Spinal cord (tissue), 10 donors: Measurements from ENCODE around the gene APBB1IP. TPM values are rescaled to one million over a fixed set of nuclear protein-coding genes. Genes with fewer than 3 reads are reported as not detected.
A peak's percentile ranks its signal among the peaks of the same experiment; 100 is the strongest.
"Not testable (repeated sequence)": the region's sequence is repeated elsewhere in the genome, so short reads cannot be mapped to it uniquely, and the experiment has no call there.

Experiments used
- DNase-seq, 6 donors: peaks; one replicate each; pipeline versions ENCODE4 v3.0.0 to v3.0.0-alpha.2; 2013 to 2015; ENCODE audit warnings: low spot score in 6 of 6, low read depth in 4 of 6
- H3K27ac ChIP-seq: one replicate; pipeline ENCODE4 v1.5.1; 2013; ENCODE audit warnings: low read depth, low read length, control low read depth
- H3K27me3 ChIP-seq: one replicate; pipeline ENCODE4 v1.6.1; 2013; ENCODE audit warnings: low read length; ENCODE audit not compliant: control insufficient read depth, insufficient read depth
- H3K36me3 ChIP-seq: one replicate; pipeline ENCODE4 v1.6.1; 2013; ENCODE audit warnings: low read length; ENCODE audit not compliant: control insufficient read depth, insufficient read depth
- H3K4me1 ChIP-seq: one replicate; pipeline ENCODE4 v1.6.1; 2013; ENCODE audit warnings: low read length; ENCODE audit not compliant: control insufficient read depth, insufficient read depth
- H3K4me3 ChIP-seq: one replicate; pipeline ENCODE4 v1.5.1; 2013; ENCODE audit warnings: low read depth, low read length, control low read depth
- H3K9me3 ChIP-seq: one replicate; pipeline ENCODE4 v1.6.1; 2013; ENCODE audit warnings: low read length; ENCODE audit not compliant: control insufficient read depth, insufficient read depth
- WGBS: methylation state at CpG from one replicate; pipeline ENCODE4 v1.1.5; 2013; ENCODE audit warnings: missing lambda C conversion rate; ENCODE audit not compliant: insufficient coverage; 5-methylcytosine and 5-hydroxymethylcytosine counted together
- long read RNA-seq, 4 donors: transcript quantifications; one replicate each; lab custom pipeline, GENCODE V29; 2026
- polyA plus RNA-seq, 2 donors: library from polyadenylated mRNA; unstranded; fragments of 120-200 nt; gene quantifications; one replicate each; pipeline ENCODE4 v1.2.1, GENCODE V29; 2013; ENCODE audit not compliant: insufficient read length in 2 of 2
- total RNA-seq, 2 donors: library from RNA; depleted of rRNA in 1 of 2; stranded (reverse); fragments of 120-200 nt in 1 of 2; fragments of >200 nt in 1 of 2; gene quantifications; one replicate each; pipeline versions ENCODE4 v1.2.3 to v1.2.4, GENCODE V29; 2013 to 2014
- donor health status: healthy.

Gene APBB1IP
- total RNA-seq, result 10 to 100 TPM in 1 of 2 donors, 1 to 10 TPM in 1; 3.7 to 10.4 TPM
- 10 to 100 TPM; 10.5 to 20.4 TPM for polyA plus RNA-seq
- long read RNA-seq, donor 1, result 0 reads
- long read RNA-seq, donor 2, result 0 reads
- long read RNA-seq, donor 3, partial matches to known transcripts, result 0 of 1 reads
- long read RNA-seq, donor 3, other reads (novel, unspliced or antisense), result 0 of 1 reads
- long read RNA-seq, donor 4, result 0 reads

GRCh38 chr10:26437637-26438461, at the start of gene APBB1IP:
TSS of gene APBB1IP (plus strand) at chr10:26438341. CDS start at chr10:26492327, 53,986 bp downstream.
- Histone ChIP-seq H3K9me3 (no peaks in the 10 kb centered on the region), H3K27ac (no peak within 1 kb of the TSS), H3K36me3 (no peaks in the 10 kb centered on the region), H3K4me1 (peaks cover 12% of the 10 kb centered on the region), H3K4me3 (no peak within 1 kb of the TSS), H3K27me3 (peaks cover 21% of the 10 kb centered on the region)
- WGBS, result 8% methylated on average over 20 of the region's 36 CpGs
- DNase-seq, result peak in 2 of 6 donors; percentile 35 to 50

GRCh38 chr10:26389533-26389932, 48.6 kb upstream of the APBB1IP start:
- Histone ChIP-seq H3K27me3 (peaks cover 12% of the 10 kb centered on the region), H3K27ac (no peak overlapping the region), H3K4me1 (peaks cover 12% of the 10 kb centered on the region), H3K4me3 (no peak overlapping the region), H3K36me3 (no peaks in the 10 kb centered on the region), H3K9me3 (no peaks in the 10 kb centered on the region)
- 100% methylated on average over 1 of the region's 3 CpGs for WGBS
- DNase-seq, result no peak

GRCh38 chr10:26391701-26392695, 46.1 kb upstream of the APBB1IP start:
- H3K4me1 ChIP-seq, result peaks cover 12% of the 10 kb centered on the region
- 11% methylated on average over 64 of the region's 69 CpGs for WGBS
- H3K27ac ChIP-seq, result no peak overlapping the region
- no peaks in the 10 kb centered on the region for H3K9me3 ChIP-seq
- no peaks in the 10 kb centered on the region for H3K36me3 ChIP-seq
- H3K27me3 ChIP-seq, result peaks cover 12% of the 10 kb centered on the region
- no peak overlapping the region for H3K4me3 ChIP-seq
- peak in 2 of 6 donors; percentile 4 to 49 for DNase-seq

- H3K4me1 ChIP-seq, H3K27ac ChIP-seq, H3K27me3 ChIP-seq, H3K4me3 ChIP-seq, H3K9me3 ChIP-seq, H3K36me3 ChIP-seq, DNase-seq: not testable (repeated sequence)
- WGBS, result no CpG with 5 or more reads among the region's 2 CpGs
Measured at GRCh38 chr10:26398353-26398752, 39.8 kb upstream of the APBB1IP start.

DNA sequence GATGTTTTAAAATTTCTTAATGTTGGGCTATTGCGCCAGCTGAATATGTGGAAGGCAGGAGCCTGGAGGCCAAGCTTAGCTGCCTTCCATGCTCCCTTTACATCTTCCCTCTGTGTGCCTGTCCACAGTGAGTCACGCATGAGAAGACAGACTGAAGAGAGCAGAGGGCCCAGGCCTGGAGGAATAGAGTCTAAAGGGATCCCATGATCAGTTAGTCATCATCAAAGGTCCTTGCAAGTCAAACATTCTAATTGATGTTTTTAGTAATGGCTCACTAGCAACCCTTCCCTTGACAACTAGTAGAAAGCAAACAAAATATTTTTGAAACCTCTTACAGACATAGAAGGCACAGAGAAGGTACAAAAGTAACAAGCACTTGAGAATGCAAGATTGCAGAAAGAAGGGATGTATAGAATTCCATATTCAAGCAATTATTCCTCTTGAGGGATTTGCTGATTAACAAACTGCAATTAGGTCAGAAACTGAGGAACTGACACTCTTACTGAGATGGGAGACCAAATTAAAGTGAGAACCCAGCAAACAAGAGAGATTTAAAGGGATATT, 30.7 kb upstream of the APBB1IP start:
- Histone ChIP-seq H3K4me1 (no peaks in the 10 kb centered on the region), H3K27ac (no peak overlapping the region), H3K9me3 (no peaks in the 10 kb centered on the region), H3K4me3 (no peak overlapping the region), H3K27me3 (no peaks in the 10 kb centered on the region), H3K36me3 (no peaks in the 10 kb centered on the region)
- no peak for DNase-seq
- WGBS, result no CpG with 5 or more reads among the region's 2 CpGs

GRCh38 chr10:26408858-26409494, 29.2 kb upstream of the APBB1IP start:
- Histone ChIP-seq H3K4me1 (no peaks in the 10 kb centered on the region), H3K27ac (no peak overlapping the region), H3K36me3 (no peaks in the 10 kb centered on the region), H3K4me3 (no peak overlapping the region), H3K9me3 (no peaks in the 10 kb centered on the region), H3K27me3 (no peaks in the 10 kb centered on the region)
- DNase-seq, result no peak
- 83% methylated on average over 2 of the region's 5 CpGs for WGBS

- WGBS, result no CpG with 5 or more reads among the region's 6 CpGs
- H3K27ac ChIP-seq, result no peak overlapping the region
Measured at GRCh38 chr10:26410356-26410755, 27.8 kb upstream of the APBB1IP start.

GRCh38 chr10:26412932-26413331, 25.2 kb upstream of the APBB1IP start:
- H3K4me3 ChIP-seq, result no peak overlapping the region
- H3K27ac ChIP-seq, result no peak overlapping the region
- H3K4me1 ChIP-seq, result no peaks in the 10 kb centered on the region
- H3K27me3 ChIP-seq, result no peaks in the 10 kb centered on the region
- DNase-seq, result no peak
- WGBS, result no CpG with 5 or more reads among the region's 1 CpG
- H3K36me3 ChIP-seq, result no peaks in the 10 kb centered on the region
- no peaks in the 10 kb centered on the region for H3K9me3 ChIP-seq

More at GRCh38 chr10:26410356-26410755, 27.8 kb upstream of the APBB1IP start:
- no peak overlapping the region for H3K4me3 ChIP-seq
- no peaks in the 10 kb centered on the region for H3K4me1 ChIP-seq
- H3K9me3 ChIP-seq, result no peaks in the 10 kb centered on the region
- H3K36me3 ChIP-seq, result no peaks in the 10 kb centered on the region
- no peak for DNase-seq
- H3K27me3 ChIP-seq, result no peaks in the 10 kb centered on the region

- Histone ChIP-seq H3K27me3 (no peaks in the 10 kb centered on the region), H3K4me1 (no peaks in the 10 kb centered on the region), H3K4me3 (no peak overlapping the region), H3K9me3 (no peaks in the 10 kb centered on the region), H3K36me3 (no peaks in the 10 kb centered on the region), H3K27ac (no peak overlapping the region)
- WGBS, result no CpG with 5 or more reads among the region's 2 CpGs
- no peak for DNase-seq
Measured at GRCh38 chr10:26413375-26413774, 24.8 kb upstream of the APBB1IP start.
